OCI-M2 (cell line): ENCODE results near the gene NAPB.
"Not testable (repeated sequence)": the region's sequence is repeated elsewhere in the genome, so short reads cannot be mapped to it uniquely, and the experiment has no call there.

Experiments used
- DNase-seq: peaks from one replicate; lab custom pipeline; 2025; ENCODE audit not compliant: unreplicated experiment; lab: John Stamatoyannopoulos, UW

NAPB gene

DNA sequence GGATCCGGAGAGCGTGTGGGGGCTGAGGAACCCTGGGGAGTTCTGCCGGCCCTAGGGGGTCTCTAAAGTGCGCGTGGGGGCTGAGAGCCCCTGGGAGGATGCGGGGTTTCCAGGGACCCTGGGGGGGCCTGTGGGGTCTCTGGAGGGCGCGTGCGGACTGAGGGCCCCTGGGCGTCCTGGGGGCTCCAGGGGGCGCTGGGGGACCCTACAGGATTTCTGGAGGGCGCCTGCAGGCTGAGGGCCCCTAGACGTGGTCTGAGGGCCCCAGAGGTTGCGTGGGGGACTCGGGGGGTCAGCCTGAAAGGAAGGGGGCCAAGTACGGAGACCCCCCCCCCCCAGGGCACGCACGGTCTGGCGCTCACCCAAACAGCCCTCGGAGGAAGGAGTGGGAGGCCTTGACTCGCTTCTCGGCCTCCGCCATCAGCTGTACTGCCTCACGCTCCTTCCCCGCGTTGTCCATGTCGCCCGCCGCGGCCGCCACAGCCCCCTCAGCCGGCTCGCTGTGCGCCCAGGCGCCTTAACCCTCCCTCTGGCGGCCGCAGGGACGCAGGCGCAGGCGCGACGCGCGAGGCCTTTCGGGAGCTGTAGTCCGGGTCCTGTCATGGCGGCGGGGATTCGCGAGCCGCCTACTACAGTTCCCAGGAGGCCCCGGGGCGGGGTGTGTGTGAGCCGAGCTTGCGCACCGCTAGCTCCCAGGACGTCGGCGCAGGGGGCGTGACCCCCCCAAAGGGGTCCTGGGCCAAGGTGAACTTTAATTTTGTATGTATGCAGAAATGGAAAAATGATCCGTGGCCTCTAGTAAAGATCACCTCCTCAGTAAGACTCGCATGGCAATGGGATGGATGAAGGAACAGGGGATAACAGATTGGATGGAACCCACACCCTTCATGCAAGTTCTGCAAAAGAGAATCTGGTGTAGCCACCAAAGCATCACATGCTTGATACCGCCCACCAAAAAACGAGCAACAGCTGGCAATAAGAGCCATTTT lies at the start of gene NAPB:
Gene NAPB (minus strand): TSS at position 546 of the 989 bp plus-strand sequence. CDS start 86 bp downstream, at position 460.
- DNase-seq, result peak; percentile 65

- DNase-seq, result not testable (repeated sequence)
Observed at GRCh38 chr20:23466961-23467360, 45.7 kb upstream of the NAPB start.

DNA sequence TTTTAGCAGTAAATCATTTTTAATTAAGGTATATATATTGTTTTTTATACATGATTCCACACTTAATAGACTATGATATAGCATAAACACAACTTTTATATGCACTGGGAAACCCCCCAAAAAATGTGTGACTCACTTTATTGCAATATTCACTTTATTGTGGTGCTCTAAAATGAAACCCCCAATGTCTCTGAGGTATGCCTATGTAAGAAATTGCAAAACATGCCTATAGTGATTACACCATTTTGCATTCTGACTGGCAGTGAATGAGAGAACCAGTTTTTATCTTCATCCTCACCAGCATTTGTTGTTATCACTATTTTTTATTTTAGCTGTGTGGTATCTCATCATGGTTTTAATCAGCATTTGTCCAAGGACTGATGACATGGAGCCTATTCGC lies 39.9 kb upstream of the NAPB start:
- DNase-seq, result no peak

GRCh38 chr20:23459461-23460150 lies 38.3 kb upstream of the NAPB start:
- no peak for DNase-seq

DNA sequence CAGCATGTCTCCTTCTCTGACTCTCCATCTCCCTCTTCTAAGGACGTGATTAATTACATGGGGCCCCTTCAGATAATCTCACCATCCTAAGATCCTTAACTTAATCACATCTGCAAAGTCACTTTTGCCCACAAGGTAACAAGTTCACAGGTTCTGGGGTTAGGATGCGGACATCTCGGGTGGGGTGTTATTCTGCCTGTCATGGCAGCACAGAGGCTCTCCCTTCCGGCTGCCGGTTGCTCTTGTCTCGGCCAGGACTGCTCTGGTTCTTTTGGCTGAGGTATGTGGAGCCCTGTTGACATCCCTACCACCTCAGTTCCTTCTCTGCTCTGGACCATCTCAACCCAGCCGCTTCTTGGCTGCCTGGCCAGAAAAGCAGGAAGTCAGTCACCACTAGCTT lies 35.6 kb upstream of the NAPB start:
- no peak for DNase-seq

DNA sequence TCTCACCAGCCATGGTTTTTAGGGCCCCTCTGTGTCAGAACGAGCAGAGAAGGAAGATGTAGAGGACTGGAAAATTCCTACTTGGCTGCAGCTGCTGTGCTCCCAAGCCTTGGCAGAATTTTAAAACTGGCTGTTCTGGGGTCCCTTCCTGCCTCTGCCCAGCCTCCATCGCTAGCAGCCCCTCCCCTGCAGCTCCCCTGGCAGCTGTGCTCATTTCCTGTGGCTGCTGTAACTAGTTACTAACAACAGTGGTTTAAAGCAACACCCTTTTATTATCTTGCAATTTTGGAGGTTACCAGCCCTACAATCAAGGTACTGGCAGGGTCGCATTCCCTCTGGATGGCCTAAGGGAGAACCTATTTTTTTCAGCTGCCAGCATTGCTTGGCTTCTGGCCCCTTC lies 35.1 kb upstream of the NAPB start:
- DNase-seq, result no peak

DNA sequence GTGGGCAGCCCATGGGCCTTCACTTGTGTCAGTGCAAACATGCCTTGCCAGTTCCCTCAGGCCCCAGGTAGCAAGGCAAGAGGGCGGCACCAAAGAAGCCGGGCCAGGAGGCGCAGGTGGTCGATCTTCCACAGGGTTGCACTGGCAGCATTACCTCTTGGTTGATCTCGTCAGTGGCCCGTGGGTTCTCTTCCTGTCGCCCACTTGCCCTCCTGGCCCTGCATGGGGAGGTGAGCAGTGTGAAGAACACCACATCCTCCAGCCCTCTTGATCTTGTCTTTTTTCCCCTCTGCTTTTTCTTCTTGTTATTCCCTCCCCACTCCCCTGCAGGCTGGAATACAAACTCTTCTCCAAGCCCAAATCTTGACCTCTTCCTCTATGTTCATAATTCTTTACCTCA lies 34.4 kb upstream of the NAPB start:
- no peak for DNase-seq

GRCh38 chr20:23454816-23455215 lies 33.5 kb upstream of the NAPB start:
- DNase-seq, result no peak

DNA sequence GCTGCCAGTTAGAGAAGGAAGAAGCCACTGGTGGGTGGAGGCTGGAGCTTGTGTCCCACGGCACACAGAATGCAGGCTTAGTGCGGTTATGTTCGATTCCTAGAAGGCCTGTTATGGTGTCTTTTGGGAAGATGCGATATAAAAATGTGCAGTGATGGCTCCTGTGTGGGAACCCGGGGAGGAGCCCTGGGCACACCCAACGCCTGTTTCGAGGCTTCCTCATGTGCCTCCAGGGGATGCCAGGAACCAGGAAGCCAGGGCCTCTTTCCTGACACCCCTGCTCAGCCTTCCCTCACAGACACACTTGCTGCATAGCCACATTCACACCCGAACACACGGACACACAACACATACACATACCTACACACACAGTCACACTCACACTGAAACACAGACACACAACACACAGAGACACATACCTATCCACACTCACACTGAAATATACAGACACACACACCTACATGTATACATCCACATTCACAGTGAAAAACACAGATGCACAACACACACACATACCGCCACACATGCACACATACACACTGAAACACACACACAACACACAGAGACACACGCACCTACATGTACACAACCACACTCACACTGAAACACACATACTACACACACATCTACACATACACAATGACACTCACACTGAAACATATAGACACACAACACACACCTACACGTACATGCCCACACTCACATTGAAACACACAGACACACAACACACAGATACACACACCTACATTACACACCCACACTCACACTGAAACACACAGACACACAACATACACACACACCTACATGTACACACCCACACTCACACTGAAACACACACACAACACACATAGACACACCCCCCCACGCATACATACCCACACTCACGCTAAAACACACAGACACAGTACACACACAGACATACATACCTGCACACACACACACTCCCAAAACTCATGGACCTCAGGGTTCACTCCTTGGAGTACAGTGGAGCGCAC lies 32.6 kb upstream of the NAPB start:
- no peak for DNase-seq

- no peak for DNase-seq
Observed at GRCh38 chr20:23452776-23453175, 31.5 kb upstream of the NAPB start, which contains the start of gene CST11. TSS of gene CST11 (minus strand) at chr20:23452876. CDS start at chr20:23452811, 65 bp downstream.

GRCh38 chr20:23451956-23452487 lies 30.7 kb upstream of the NAPB start:
- no peak for DNase-seq

DNA sequence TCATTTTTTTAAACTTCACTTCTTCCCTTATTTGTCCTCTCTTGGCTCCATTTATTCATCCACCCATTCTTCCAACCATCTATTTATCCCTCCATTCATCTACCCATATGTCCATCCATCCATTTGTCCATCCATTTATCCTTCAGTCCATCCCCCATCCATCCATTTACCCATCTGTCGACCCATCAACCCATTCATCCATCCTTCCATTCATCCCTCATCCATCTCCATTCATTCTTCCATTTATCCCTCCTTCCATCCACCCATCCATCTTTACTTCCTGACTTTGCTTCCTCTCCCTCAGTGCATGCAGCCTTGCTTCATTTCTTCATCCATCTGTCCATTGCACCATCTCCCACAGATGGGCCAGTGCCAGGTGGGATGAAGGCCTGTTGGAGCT lies 29.6 kb upstream of the NAPB start:
- no peak for DNase-seq

- DNase-seq, result no peak
Observed at GRCh38 chr20:23449421-23449820, 28.1 kb upstream of the NAPB start.

GRCh38 chr20:23448167-23448566 lies 26.9 kb upstream of the NAPB start:
- no peak for DNase-seq

DNA sequence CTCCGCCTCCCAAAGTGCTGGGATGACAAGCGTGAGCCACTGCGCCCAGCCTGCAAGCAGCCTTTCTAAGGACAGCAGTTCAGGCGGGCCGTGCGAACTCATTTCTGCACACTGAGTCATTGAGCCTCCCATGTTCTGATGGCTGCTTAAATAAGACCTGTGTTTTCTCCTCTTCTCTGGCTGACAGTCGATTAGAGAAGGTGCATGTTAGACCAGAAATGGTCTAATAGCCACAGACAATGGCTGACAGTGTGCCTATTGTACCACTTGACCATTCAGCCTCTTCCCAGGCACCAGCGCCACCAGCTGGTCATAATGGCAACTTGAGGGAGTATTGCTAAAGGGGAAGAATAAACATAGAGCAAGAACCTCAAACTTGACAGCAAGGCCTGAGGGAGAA lies 25.2 kb upstream of the NAPB start:
- no peak for DNase-seq

- DNase-seq, result no peak
Observed at GRCh38 chr20:23445596-23446217, 24.4 kb upstream of the NAPB start.

- no peak for DNase-seq
Observed at GRCh38 chr20:23444859-23445258, 23.6 kb upstream of the NAPB start.

DNA sequence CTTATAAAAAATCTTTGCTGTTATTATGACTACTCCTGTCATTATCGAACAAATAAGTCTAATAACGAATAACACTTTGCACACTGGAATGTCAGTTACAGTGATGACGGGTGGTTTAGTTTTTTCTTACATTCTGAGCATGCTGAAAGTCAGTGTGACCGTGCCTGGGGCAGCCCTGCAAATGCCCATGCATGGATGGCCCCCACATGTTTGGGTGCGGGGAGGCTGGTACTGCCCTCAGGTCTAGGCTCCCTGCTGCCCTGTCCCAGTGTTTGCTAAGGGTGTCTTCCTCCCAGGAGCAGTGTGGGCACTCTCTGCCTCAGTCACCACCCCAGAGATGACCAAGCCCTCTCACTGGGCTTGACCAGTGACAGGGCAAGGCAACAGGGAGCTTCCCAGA lies 21.1 kb upstream of the NAPB start:
- no peak for DNase-seq

GRCh38 chr20:23441850-23442313 lies 20.6 kb upstream of the NAPB start:
- DNase-seq, result no peak

- DNase-seq, result no peak
Observed at GRCh38 chr20:23440004-23440403, 18.7 kb upstream of the NAPB start.
